GM21619 (cell line): ENCODE measurements around the gene GIMAP8.
A peak's percentile ranks its signal among the peaks of the same experiment; 100 is the strongest.

Experiments
- ATAC-seq: cut with Tn5 transposase; IDR thresholded peaks from one replicate; pipeline ENCODE4 v1.9.1; 2021; ENCODE audit not compliant: unreplicated experiment

The GIMAP8 gene

GRCh38 chr7:150450491-150451001 lies at the start of gene GIMAP8:
TSS of gene GIMAP8 (plus strand) at chr7:150450630. CDS start at chr7:150466699, 16,069 bp downstream.
- peak; percentile 24 for ATAC-seq

DNA sequence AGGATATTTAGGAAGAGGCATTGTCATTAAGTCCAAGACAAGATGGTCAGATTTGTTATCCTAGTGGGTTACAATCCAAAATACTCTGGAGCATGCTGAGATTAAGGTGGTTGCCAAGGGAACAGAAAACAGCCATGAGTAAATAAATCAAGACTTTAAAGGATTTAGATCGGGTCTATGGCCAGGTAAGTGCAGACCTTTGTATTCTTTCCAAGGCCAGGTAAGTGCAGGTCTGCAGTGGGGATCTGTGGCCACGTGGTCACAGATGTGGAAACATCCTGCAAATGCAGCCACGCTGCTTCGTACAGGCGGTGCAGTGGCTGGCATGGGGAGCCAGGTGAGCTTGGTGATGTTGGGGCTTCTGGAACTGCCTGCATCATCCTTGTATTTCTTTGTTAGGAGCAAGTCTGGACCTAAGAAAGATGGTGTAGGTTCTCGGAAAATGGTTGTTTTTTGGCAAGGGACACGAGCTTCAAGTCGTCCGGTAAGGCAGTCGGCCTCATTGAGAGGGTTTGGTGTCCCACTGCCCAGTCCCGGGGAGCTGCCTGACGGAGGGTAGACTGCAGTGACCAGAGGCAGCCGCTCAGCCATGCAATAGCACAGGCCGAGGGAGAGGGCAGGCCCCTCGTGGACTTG lies 49.5 kb upstream of the GIMAP8 start:
- no peak for ATAC-seq

DNA sequence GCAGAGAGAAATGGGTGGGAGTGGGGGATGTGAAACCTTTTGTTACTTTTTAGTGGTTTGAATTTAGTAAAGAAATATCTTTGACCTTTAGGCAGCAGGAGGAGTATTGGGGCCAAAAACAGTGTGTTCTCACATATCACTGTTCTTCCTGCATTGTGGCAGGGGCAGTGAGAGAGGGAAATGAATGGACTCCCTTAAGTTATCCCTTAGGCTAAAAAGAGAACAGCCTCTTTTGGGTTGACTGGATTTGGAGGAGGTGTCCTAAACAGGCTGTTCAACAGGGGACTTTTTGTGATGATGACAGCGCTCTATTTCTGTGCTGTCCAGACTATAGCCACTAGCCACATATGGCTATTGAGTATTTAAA lies 49.0 kb upstream of the GIMAP8 start:
- ATAC-seq = no peak

DNA sequence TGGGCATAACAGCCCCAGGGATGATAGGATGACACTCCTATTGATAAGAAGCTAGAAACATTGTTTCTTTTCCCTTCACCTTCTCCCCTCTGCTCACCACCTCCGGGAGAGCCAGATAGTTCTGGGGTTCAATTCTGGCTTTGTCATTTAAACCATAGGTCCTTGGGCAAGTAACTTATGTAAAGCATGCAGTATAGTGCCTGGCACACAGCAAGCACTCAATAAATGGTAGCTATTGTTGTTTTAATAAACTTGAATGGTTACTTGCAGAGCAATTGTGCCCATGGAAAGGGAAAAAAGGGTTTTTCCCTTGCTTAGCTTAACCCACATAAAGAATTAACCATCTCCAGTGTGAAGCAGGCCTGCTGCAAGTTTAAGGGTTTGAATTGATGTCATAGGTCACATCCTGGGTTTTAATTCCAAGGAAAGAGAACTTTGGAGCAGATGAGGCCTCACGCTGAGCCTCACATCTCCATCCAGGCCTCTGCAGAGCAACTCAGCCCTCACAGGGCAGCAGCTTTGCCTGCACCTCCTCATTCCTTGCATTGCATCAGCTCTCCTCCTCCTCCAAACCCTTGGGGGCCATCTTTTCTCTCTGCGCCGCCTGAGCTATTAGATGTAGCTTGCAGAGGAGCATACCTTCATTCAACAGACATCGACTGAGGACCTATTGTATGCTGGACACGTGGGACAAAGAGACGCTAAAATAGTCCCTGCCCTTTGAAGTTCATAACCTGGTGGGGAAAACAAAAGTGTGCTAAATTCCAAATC lies 48.4 kb upstream of the GIMAP8 start:
- ATAC-seq = no peak

- no peak for ATAC-seq
Observed at GRCh38 chr7:150402671-150403321, 47.6 kb upstream of the GIMAP8 start.

DNA sequence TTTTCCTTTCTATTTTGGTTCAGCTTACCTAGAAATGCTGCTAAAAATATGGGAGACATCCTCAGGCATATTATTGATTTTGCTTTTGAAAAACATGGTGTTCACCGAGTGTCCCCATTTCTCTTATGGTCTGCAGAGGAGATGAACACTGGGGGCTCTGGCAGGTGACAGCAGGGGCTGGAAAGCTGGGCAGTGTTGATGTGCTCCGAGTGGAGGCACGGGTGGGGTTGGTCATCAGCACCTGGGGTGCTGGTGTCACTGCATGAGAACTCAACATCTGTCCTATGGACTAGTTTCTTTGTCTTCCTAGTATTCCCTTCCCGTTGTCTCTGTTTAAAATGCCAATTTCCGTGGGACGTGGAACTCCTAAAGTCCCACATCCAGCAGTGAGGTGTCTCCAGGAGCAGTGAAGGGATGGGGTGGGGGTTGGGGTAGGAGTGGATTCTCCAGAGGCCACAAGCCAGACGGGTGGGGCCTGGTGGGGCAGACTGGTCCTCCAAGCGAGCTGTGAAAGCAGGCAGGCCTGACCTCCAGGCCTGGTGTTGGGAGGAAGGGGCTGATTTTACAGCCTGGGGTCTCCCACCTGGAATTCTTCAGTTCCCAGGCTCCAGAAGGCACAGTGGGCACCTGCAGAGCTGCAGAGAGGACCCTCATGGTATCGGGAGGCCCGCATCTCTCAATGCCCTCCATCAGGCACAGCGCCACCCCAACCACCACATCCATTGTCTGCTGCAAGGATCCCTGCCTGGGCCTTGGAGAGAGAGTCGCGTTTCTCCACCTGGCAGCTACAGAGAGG lies 46.9 kb upstream of the GIMAP8 start:
- no peak for ATAC-seq

DNA sequence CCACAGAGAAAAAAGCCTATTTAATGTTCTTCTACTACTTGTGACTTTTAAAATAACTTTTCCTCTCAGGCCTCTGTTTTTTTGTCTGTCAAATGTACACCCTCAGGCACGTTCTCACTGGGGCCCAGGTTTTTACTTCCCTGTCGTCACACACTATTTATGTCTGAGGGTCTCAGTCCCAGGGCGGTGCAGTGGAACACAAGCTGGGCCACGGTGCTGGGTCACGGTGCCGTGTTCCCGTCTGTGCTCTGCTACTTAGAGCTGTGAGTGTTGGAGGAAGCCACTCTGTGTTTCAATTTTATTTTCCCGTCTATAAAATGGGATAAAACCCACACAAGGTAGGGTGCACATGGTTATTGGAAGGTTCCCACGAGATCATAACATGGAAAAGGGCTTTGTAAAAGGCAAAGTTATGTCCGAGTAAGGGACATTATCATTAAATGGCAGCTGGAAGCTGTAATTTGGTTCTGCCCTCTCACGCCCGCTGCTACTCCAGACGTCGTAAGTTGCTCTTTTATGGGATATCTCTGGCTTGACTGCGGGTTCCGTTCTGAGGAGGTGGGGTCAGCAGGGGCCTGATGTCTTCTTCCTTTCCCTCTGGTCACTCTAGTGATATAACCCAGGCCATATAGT lies 46.1 kb upstream of the GIMAP8 start:
- no peak for ATAC-seq

DNA sequence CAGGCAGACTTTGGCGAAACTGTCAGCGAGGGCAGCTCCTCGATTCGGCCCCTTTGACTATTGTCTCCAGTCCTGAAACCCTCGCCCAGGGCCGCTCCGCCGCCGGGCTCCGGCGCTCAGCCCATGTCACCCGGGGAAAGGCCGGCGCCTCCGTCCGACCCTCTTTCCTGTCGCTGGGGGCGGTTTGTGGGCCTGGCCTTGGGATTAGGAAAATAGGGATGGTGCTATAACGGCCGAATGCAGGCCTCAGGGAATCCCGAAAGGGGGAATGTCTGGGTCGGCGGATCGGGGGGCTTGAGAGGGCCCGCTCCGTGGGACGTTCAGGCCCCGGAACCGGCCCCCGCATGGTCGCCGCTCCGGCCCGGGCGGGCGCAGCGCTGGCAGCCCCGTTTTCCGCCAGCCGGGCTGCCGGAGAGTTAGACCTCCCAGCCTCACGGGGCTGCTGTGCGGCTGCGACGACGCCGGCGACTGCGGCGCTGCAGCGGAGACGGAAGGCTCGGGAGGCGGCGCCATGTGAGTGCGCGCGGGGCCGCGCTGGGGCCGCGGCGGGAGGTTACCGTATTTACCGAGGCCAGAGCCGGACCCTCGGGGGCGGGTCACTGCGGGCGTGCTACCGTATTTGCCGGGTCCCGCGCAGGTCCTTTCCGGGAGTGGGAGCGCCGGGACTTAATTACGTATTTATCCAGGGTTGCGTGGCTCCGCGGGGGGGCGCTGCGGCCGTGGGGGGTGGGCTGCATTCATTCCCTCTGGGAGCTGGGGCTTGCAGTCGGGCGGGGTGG lies 45.4 kb upstream of the GIMAP8 start:
- ATAC-seq = peak; percentile 46

DNA sequence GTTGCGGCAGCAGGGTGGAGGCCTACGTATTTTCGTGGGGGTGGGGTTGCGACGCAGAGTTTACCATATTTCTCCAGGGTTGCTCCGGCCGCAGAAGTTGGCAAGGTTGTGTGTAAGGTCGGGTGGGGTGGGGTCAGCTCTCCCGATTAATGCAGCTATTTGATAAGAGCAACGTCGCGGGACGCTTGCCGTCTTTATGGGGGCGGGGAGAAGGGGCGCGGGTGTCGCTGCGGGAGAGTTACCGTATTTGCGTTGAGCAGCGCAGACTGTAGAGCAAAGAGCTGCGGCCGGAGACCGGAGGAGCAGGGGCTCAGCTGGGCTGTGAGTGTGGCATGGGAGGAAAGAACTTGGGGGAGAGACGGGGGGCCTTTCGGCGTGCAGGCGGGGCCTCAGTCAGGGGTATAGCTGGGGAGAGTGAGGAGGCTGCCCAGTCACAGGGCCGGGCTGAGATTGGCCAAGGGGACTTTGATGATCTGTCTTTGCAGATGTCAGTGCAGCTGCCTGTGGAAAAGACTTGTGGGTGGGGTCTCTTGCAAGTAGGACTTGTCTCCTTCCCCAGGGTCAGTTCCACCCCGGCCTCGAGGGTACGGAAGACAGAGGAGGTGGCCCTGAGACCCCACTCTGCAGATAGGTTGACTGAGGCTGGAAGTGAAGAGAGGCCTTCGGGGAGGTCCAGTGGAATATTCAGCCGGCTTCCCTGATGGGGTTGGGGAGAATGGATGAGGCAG lies 44.7 kb upstream of the GIMAP8 start:
- no peak for ATAC-seq

- ATAC-seq = no peak
Observed at GRCh38 chr7:150406312-150406566, 44.2 kb upstream of the GIMAP8 start.

- ATAC-seq = peak; percentile 45
Observed at GRCh38 chr7:150406567-150407421, 43.6 kb upstream of the GIMAP8 start.

DNA sequence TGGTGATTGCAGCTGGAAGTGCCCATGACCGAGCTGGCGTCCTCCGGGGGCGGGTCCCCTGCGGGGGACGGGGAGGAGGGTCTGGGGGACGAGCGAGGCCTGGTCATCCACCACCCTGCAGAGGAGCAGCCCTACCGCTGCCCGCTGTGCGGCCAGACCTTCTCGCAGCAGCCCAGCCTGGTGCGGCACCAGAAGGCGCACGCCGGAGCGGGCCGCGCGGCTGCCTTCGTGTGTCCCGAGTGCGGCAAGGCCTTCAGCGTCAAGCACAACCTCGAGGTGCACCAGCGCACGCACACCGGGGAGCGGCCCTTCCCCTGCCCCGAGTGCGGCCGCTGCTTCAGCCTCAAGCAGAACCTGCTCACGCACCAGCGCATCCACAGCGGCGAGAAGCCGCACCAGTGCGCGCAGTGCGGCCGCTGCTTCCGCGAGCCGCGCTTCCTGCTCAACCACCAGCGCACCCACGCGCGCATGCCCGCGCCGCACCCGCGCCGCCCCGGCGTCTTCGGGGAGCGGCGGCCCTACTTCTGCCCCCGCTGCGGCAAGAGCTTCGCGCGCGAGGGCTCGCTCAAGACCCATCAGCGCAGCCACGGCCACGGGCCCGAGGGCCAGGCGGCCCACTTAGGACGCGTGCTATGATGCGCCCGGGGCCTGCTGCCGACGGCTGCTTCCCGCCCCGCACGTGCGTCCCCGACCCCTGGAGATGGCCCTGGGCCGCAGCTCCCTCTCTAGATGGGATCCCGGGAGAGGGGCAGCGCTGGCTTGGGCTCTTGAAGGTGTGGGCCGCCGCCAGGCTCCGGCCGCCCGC lies 42.6 kb upstream of the GIMAP8 start:
- no peak for ATAC-seq

DNA sequence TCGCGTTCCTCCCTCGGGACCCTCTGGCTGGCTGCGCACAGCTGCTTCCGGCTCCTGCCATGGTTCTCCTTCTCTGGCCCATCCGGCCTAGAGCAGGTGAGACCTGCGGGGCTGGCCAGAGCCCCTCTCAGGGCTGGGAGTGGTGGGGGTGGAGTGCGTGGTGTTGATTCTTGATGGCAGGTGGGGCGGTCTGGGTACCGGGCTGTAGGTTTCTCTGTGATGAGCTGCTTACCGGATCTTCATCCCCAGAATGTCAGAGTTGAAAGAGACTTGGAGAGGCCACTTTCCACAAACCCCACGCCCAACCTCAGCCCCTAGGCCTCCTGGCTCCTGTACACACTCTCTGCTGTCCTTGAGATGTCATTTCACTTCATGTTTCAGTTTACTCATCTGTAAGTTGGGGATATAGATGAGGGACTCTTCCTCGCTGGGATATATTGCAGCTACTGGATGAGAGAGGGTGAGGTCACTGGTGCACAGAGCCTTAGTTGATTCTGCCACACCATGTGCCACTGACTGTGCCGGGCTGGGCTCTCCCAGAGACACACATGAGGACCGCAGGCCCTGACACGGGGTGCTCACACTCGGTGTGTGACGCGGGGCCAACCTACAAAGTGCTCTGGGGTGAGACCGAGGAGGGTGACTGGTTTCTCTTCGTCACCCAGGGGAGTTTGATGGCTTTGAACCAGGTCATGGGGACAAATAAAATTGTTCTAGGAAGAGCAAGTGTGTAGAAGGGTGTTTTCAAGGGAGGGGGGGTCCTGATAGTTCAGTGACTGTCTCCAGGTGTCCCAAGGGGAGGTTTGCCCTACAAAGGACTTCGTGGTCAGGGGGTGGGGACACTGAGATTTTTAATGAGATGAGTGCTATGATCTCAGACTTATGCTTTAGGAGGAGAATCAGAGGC lies 41.8 kb upstream of the GIMAP8 start:
- ATAC-seq = peak; percentile 28

GRCh38 chr7:150409300-150410030 lies 41.0 kb upstream of the GIMAP8 start:
- ATAC-seq = no peak

DNA sequence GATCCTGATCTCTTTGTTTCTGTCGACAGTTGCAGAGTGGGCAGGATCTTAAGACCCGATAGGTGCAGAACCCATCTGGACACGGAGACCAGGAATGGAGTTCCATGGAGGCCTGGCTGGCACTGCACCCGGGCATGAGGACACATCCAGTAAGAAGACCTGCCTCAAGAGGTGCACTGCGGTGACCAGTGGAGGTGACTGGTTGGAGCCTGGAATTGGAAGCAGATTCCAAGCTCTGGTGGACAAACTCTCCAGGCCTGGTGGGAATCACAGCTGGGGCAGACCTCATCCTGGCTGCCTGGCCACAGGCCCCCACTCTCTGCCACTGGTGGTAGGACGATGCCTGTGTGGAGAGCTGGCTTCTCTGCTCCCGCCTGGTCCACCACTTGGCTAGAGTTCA lies 40.3 kb upstream of the GIMAP8 start:
- ATAC-seq = no peak

- no peak for ATAC-seq
Observed at GRCh38 chr7:150410680-150411346, 39.6 kb upstream of the GIMAP8 start.
